ENCODE results near the gene BUB1.
"Not testable (repeated sequence)": the region's sequence is repeated elsewhere in the genome, so short reads cannot be mapped to it uniquely, and the experiment has no call there.

The BUB1 gene

DNA sequence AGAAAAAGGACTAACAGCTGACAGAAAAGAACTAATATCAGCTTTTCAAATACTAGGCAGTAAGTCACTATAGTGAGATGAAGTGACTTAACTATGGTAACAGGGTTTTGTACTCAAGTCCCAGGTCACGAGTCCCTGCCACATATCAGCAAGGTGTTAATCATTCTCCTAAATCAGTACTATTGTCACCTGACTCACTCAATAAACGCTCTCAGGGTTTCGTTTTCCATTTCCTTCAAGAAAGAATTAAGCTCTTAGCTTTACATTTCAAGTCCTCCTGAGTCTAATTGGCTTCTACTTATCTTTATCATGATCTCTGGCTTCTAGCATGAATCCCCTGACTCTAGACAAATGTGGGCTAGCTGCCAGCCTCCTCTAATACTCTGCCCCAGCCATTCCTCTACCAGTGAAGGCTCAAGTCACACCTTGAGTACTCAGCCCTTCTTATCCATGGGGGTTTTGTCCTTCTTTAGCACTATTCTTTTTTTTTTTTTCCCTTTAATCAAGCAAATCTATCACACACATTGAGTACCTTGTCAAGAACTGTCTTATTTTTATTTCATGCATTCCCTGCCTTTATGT is 20.0 kb downstream of the BUB1 start:
- no peak for DNase-seq (ENCODE audit: low read depth in 2 of 2)

DNA sequence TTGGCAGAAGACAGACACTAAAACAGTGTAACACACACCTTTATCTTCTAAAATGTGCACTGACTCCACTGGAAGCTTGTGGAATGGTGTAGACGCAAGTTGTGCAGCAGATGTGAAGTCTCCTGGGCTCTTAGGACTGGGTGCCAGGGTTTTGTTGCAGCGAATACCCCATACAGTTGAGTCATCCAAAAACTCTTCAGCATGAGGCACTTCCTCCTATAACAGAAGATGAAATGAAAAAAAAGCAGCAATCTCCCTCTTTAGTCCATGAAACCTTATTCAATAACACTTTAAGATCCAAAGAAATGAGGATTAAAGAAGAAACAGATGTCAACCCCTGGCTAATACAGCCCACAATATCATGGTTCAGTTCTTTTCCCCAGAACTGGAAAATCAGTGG is 22.2 kb downstream of the BUB1 start:
- no peak for DNase-seq (ENCODE audit: low read depth in 2 of 2)

DNA sequence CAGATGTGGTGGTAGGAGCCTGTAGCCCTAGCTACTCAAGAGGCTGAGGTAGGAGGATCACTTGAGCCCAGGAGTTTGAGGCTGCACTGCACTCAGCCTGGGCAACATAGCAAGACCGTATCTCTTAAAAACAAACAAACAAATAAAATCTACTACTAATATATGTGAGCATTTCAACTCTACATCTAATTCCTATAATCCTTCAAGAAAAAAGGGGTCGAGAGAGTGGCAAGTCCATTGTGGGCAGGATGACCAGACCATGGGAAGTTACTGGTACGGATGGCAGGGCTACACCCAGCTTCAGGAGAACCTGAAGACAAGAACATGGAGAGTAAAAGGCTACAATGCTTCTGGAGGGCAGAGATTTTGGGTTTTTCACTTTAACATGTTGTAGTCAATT is 24.0 kb downstream of the BUB1 start:
- no peak for DNase-seq (ENCODE audit: low read depth in 2 of 2)

DNA sequence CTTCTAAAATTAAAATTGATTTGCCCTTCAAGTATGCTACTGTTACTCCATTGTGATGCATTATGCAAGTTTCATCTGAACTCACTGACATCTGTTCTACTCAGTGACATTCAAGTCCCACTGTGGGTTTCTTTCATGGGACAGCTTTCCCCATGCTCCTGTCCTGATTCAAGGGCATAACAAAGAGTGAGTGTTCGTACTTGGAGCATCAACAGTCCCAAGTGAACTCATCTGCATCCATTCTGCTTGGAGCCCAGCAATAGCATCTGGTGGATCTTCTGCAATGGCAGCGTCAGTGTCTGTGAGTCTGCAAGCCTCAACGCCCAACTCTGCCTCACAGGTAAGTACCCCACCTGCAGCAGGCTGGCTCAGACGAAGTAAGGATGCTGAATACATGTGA is 27.5 kb downstream of the BUB1 start:
- DNase-seq (ENCODE audit: low read depth in 2 of 2), result no peak

DNA sequence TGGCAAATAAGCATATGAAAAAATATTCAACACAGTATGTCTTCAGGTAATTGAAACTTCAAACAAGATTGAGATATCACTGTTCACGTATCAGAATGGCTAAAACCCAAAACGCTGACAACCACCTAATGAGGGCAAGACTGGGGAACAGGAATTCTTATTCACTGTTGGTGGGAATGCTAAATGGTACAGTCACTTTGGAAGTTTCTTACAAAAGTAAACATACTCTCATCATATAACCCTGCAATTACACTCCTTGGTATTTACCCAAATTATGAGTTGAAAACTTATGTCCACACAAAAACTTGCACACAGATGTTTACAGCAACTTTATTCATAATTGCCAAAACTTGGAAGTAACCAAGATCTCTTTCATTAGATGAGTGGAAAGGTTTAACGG is 30.1 kb downstream of the BUB1 start:
- no peak for DNase-seq (ENCODE audit: low read depth in 2 of 2)

DNA sequence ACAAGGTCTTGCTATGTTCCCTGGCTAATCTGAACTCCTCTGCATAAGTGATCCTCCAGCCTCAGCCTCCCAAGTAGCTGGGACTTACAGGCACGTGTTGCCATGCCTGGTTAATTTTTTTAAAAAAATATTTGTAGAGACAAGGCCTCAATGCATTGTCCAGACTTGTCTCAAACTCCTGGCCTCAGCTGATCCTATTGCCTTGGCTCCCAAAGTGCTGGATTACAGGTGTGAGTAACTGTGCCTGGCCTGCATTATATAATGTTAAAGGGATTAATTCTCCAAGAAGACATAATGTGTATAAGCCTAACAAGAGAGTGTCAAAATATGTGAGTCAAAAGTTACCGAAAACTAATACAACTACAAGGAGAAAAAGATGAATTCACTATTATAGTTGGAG is 32.2 kb downstream of the BUB1 start:
- no peak for DNase-seq (ENCODE audit: low read depth in 2 of 2)

DNA sequence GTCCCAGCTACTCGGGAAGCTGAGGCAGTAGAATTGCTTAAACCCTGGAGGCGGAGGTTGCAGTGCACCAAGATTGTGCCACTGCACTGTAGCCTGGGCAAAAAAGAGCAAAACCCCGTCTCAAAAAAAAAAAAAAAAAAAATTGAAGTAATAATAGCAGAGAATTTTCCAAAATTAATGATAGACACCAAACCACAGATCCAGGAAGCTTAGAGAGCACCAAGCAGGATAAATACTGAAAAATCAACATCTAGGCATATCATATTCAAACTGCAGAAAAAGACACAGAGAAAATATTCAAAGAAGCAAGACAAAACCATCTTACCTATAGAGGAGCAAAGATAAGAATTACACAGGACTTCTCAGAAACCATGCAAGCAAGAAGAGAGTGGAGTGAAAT is 33.5 kb downstream of the BUB1 start:
- no peak for DNase-seq (ENCODE audit: low read depth in 2 of 2)

DNA sequence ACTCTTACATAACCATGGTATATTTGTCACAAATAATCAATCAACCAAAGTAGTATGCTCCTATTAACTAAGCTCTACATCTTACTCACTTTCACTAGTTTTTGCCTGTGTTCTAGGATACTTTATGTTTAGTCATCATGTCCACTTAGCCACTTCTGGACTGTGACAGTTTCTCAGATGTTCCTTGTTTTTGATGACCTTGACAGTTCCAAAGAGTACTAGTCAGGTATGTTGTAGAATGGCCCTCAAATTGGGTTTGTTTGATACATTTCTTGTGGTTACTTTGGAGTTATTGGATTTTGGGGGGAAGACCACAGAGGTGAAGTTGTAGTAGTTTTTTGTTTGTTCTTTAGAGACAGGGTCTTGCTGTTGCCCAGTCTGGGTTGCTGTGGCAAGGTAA is 35.5 kb downstream of the BUB1 start:
- DNase-seq (ENCODE audit: low read depth in 2 of 2), result no peak

DNA sequence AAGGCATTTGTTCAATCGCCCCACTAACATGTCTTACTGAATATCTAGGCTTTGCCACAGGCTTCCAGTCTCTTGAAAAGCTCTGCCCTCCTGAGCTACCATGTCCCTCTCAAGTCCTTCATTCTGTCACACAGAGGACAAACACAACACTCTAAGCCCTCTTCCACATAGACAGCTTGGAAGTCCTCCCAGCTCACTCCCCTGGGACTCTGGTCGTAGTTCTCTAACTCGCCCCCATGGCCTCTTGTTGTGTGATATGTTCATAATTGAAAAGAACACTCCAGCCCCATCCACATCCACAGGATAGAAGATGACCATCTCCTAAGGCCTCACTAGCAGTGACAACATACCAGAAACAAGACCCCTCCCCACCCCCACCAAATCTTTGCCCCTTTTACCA is 37.9 kb downstream of the BUB1 start:
- no peak for DNase-seq (ENCODE audit: low read depth in 2 of 2)

DNA sequence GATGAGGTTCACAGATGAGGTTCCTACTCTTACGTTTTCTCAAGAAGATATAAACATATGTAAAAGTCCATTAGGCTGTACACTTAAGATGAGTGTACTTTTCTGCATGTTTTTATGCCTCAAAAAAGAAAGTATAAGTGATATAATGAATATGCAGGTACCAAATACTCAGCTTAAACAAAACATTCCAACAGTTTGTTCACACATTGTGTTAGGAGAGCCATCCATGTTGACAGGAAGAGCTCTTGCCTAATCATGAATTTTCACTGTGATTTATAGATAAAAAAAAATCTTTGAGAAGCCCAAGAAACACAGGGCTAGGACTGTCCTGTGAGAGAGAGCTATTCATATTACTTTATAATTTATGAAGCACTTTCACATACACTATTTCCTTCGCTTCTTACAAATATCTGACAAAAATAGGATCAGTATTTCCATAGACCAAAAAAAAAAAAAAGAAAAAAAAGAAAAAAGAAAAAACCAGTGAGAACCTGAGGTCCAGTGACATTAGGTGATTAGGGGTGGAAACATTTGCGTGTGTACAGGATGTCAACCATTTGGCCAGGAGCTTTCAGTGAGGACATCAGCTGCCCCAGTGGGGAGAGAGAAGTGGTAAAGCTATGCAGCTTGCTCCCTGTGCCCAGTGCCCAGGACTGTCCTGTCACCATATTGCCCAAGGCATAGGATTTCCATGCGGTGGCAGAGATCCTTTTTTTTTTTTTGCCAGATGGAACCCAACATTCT is 38.7 kb downstream of the BUB1 start:
- DNase-seq (ENCODE audit: low read depth in 2 of 2), result no peak

DNA sequence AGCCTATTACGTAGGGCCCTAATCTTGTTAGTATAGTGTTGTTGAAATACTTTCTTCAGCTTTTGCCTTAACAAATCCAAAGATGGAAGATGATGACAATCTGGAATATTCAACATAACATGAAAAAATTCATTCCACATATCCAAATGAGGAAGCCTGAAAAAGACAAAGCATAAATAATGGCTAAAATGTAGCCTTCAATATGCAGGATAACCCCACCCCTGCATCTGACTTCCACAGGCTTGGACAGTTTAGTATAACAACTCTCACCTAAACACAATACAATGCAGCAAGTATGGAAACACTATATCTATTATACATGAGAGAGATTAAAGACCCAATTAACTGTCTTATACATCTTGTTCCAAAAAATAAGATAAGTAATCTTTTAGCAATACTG is 39.9 kb downstream of the BUB1 start:
- DNase-seq (ENCODE audit: low read depth in 2 of 2), result no peak

DNA sequence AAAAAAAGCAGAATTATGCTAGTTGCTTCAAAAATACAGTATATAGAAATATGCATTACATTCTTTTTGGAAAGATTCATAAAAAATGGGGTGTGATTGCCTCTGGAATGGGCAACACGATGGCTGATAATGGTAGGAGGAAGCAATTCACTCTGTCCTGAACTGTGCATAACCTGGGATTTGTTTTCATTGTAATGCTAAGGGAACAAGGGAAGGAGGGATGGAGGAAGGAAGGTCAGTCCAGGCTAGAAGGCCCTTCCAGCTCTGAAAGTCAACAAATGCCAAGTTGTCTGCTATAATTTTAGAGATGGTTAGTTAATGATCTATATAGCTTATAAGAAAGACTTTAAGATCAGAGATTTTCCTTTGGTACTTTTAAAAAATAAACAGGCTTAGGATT is 40.8 kb downstream of the BUB1 start:
- DNase-seq (ENCODE audit: low read depth in 2 of 2), result no peak

DNA sequence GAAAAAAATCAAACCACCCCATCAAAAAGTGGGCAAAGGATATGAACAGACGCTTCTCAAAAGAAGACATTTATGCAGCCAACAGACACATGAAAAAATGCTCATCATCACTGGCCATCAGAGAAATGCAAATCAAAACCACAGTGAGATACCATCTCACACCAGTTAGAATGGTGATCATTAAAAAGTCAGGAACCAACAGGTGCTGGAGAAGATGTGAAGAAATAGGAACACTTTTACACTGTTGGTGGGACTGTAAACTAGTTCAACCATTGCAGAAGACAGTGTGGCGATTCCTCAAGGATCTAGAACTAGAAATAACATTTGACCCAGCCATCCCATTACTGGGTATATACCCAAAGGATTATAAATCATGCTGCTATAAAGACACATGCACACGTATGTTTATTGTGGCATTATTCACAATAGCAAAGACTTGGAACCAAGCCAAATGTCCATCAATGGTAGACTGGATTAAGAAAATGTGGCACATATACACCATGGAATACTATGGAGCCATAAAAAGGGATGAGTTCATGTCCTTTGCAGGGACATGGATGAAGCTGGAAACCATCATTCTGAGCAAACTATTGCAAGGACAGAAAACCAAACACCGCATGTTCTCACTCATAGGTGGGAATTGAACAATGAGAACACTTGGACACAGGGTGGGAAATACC is 41.8 kb downstream of the BUB1 start:
- not testable (repeated sequence) for DNase-seq (ENCODE audit: low read depth in 2 of 2)

DNA sequence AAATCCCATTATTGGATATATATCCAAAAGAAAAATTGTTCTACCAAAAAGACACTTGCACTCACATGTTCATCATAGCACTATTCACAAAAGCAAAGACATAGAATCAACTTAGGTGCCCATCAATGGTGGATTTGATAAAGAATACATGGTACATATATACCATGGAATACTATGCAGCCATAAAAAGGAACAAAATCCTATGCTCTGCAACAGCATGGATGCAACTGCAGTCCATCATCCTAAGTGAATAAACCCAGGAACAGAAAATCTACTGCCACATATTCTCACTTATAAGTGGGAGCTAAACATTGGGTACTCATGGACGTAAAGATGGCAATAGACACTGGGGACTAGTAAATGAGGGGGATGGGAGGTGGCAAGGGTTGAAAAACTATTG is 50.5 kb downstream of the BUB1 start:
- not testable (repeated sequence) for DNase-seq (ENCODE audit: low read depth in 2 of 2)

DNA sequence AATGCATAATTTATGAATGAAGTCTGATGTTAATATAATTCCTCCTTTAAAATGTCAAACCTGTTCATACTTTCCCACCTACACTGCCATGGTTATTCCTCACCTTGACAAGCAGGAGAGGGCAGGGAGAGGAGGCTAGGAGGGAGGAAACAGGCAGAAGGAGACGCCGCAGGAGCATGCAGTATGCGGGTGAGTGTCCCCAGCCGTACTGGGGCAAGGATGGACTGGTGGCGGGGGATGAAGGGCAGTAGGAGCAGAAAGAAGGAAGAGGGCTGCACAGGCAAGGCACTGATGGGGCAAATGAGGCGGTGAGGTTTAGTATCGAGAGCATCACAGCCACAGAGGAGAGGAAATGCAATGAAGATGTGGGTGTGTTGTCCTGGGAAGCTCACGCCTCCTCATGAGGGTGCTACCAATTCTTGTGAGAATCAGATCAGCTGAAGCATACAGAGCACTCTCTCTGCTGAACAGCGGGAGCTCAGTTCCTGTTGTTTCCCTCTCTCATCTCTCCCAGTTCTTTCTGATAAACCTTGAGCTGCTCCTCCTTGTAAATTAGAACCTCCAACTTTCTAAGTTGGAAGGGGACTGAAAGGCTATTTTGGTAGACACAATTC is 58.4 kb downstream of the BUB1 start:
- DNase-seq (ENCODE audit: low read depth in 2 of 2), result not testable (repeated sequence)

DNA sequence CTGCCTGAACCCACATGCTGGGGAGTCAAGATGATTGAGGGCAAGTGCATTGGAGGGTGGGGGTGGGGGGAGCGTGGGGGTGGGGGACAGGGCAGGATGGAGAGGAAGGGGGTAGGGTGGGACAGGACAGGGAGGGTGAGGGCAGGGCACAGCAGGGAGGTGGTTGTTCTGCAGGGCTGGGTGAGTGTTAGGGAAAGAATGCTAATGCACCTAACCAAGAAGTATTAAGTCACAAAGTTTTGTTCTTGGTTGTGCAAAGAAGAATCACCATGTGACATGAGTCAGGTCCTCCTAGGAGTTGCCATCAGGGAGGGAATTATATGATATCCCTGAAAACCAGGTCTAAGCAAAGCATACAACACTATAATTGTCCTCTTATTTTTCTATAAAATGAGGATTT is 63.9 kb downstream of the BUB1 start:
- not testable (repeated sequence) for DNase-seq (ENCODE audit: low read depth in 2 of 2)

DNA sequence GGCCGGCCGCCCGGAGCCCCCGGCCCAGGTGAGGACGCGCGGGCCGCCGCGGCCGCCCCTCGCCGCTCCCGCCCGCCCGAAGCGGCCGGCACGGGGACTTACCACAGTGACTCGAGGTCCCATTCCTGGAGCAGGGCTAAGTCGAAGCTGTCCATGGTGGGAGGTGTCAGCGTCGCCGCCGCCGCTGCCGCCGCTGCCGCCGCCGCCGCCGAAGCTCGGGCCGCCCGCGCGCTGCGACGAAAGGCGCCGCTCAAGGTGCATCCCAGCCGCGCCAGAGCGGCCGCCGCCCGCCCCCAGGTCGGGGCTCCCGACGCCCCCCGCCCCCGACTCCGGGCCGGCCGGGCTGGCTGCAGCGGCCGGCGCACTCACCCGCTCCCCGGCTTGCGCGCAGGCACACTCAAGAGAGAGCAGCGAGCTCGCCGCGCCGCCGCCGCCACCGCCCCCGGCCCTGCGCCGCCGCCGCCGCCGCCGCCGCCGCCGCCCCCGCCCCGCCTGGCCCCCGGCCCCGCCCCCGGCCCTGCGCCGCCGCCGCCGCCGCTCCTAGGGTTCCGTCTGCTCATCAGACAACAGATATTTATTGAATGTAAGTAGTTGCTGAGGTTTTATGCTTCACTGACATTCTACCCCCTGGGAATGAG is 67.1 kb downstream of the BUB1 start:
- peak in 1 of 2 donors; percentile 23 for DNase-seq (ENCODE audit: low read depth in 2 of 2)

DNA sequence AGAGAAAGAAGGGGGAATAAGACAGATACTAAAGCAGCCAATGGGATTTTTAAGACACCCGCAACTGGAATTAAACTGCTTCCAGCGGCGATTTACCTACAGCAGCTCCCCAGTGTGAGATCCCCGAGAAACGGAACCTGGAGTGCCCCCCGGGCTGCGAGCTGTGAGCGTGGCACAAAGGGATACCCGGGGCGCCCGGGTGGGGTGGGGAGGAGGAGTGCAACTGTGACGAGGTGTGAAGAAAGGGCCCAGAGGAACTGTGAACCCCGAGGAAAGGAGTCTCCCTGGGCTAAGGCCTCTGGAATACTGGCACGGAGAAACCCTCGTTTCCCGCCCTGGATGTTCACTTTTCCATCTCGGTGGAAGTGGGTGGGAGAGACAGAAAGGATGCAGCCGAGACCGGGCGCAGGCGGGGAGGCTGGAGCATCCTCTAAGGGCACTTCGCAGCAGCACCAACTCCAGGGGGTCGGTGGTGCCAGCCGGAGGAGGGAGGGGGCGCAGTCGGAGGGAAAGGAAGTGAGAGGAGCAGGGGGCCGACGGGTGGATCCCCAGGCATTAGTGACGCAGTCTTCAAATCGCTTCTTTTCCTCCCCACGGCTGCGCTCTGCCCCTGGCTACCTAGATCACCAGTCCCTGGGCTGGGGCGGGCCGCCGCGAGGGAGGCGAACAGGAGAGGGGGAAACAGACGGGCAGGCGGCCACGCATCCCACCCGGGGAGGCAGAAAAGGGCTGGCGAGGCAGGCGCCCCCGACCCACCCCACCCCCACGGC is 67.8 kb downstream of the BUB1 start:
- DNase-seq (ENCODE audit: low read depth in 2 of 2), result not testable (repeated sequence)

DNA sequence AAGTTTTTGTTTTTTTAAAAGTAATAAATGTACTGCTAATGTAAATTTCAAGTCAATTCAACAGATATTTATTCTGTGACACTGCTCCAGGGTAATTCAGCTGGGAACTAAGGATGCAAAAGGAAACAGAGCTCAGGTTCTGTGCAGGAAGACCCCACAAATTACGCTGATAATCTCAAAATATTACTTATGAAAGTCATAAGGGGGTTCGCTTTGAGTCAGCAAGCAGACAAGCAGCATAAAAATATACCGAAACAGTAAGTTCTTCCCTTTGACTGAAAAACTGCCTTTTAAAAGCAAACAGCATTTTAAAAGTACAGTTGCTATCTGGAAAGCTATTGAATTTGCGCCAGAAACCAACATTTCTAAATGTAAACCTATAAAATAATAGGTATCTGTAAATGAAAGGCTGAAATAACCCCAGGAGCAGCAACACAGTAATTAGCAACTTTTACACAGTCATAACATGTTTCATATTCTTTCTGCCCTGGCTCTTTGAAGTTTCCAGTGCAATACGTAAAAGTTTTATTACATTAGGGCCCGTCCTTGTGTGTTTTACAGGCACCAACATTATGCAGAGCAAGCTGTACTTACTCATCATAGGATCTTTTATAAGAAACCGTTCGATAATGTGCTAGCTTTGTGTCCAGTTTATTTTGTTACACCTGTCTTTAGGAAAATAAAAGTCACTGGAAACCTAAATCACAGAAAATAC is 68.9 kb downstream of the BUB1 start:
- not testable (repeated sequence) for DNase-seq (ENCODE audit: low read depth in 2 of 2)

DNA sequence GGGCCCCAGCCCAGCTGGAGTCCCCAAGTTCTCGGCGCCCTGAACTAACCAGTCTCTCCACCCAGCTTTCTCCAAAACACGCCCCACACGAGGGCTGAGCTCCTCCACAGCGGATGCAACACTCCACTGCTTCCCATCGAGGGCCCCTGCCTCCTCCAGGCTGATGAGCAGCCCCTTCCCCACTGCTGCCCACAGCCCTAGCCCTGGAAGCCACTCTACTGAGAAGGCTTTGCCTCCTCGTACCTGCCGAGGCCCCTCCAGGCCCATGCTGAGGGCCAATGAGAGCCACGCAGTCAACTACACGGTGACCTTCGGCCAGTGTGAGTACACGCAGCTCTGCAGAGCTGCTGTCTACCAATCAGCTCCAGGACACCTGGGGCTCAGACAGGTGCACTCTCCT is 72.8 kb downstream of the BUB1 start:
- not testable (repeated sequence) for DNase-seq (ENCODE audit: low read depth in 2 of 2)

Data from stimulated activated CD8-positive, alpha-beta memory T cell treated with anti-CD3 and anti-CD28 coated beads, Interleukin-7, amount 100 ng/mL, for 4 hours (primary cell).